ENCODE results near the gene LYRM1. TPM values are rescaled to one million over a fixed set of nuclear protein-coding genes. Genes with fewer than 3 reads are reported as not detected.

The LYRM1 gene
- polyA plus RNA-seq, 1 donor (not counting 4 experiments of a cell fraction or from before 2014, with no cell fraction given), result 21.7 TPM

DNA sequence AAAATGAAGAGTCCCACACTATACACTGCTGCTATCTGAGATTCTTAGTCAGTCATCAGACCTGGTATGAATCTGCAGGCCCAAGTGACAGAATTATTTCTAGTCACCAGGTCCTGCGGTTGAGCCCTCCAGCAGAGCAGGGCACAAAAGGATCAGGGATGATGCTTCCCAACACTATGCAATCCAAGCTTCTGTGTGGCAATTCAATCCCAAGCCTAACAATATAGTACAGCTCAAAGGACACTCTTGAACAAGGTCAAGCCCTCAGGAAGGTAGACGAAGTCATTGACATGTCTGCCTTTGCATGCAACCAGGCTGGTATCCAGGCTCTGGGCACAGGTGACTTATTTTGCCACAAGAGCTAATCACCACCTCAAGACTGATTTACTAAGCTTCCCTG, 6.2 kb upstream of the LYRM1 start:
- H2AFZ ChIP-seq (ENCODE audit: control insufficient read depth, low read length), result no peak overlapping the region
- H4K20me1 ChIP-seq (ENCODE audit: control insufficient read depth, extremely low read depth, insufficient read depth, low read length), result no peaks in the 10 kb centered on the region
- peaks cover 5% of the 10 kb centered on the region for H3K9me1 ChIP-seq (ENCODE audit: control insufficient read depth, extremely low read depth, insufficient read depth, low read length)
- H3K9ac ChIP-seq (ENCODE audit: control insufficient read depth, extremely low read depth, insufficient read depth, low read length), result no peak overlapping the region
- TF ChIP-seq, protein P1, sequence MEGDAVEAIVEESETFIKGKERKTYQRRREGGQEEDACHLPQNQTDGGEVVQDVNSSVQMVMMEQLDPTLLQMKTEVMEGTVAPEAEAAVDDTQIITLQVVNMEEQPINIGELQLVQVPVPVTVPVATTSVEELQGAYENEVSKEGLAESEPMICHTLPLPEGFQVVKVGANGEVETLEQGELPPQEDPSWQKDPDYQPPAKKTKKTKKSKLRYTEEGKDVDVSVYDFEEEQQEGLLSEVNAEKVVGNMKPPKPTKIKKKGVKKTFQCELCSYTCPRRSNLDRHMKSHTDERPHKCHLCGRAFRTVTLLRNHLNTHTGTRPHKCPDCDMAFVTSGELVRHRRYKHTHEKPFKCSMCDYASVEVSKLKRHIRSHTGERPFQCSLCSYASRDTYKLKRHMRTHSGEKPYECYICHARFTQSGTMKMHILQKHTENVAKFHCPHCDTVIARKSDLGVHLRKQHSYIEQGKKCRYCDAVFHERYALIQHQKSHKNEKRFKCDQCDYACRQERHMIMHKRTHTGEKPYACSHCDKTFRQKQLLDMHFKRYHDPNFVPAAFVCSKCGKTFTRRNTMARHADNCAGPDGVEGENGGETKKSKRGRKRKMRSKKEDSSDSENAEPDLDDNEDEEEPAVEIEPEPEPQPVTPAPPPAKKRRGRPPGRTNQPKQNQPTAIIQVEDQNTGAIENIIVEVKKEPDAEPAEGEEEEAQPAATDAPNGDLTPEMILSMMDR (optimal IDR thresholded peaks at IDR 0.05 in 1 of 3, IDR thresholded peaks at IDR 0.05 in 1 of 3, conservative IDR thresholded peaks at IDR 0.05 in 1 of 3; ENCODE audit: extremely low read depth in 1 of 3, insufficient read depth in 2 of 3, low read length in 3 of 3), result no peak
- TF ChIP-seq EZH2 (IDR thresholded peaks at IDR 0.05; ENCODE audit: low read length), result no peak
- peaks cover 24% of the 10 kb centered on the region for H3K4me1 ChIP-seq (ENCODE audit: control insufficient read depth, extremely low read depth, insufficient read depth, low read length)
- H3K36me3 ChIP-seq (ENCODE audit: control insufficient read depth in 2 of 2, extremely low read depth in 1 of 2, insufficient read depth in 2 of 2, low read length in 2 of 2), result peaks cover 16 to 28% of the 10 kb centered on the region in 2 experiments
- no peaks in the 10 kb centered on the region for H3K27me3 ChIP-seq (ENCODE audit: control insufficient read depth, extremely low read depth, insufficient read depth, low read length)
- no peaks in the 10 kb centered on the region for H3K9me3 ChIP-seq (ENCODE audit: control insufficient read depth, low read depth, low read length)
- peaks cover 94% of the 10 kb centered on the region for H3K79me2 ChIP-seq (ENCODE audit: control insufficient read depth, insufficient read depth, low read length)
- no peak overlapping the region for H3K27ac ChIP-seq (ENCODE audit: control insufficient read depth, insufficient read depth, low read length)
- H3K4me2 ChIP-seq (ENCODE audit: control insufficient read depth, extremely low read depth, insufficient read depth, low read depth, low read length), result no peak overlapping the region
- no peak overlapping the region for H3K4me3 ChIP-seq (ENCODE audit: control insufficient read depth in 2 of 3, extremely low read depth in 1 of 3, insufficient read depth in 2 of 3, low read depth in 1 of 3, low read length in 3 of 3)
- no peak for DNase-seq (ENCODE audit: low read depth, low spot score)
- FAIRE-seq, result no peak
- dilution Hi-C loops (cut with MboI; ENCODE audit: extremely low pct_ligation_motif_present, low sequenced_read_pairs), result no loop called here

DNA sequence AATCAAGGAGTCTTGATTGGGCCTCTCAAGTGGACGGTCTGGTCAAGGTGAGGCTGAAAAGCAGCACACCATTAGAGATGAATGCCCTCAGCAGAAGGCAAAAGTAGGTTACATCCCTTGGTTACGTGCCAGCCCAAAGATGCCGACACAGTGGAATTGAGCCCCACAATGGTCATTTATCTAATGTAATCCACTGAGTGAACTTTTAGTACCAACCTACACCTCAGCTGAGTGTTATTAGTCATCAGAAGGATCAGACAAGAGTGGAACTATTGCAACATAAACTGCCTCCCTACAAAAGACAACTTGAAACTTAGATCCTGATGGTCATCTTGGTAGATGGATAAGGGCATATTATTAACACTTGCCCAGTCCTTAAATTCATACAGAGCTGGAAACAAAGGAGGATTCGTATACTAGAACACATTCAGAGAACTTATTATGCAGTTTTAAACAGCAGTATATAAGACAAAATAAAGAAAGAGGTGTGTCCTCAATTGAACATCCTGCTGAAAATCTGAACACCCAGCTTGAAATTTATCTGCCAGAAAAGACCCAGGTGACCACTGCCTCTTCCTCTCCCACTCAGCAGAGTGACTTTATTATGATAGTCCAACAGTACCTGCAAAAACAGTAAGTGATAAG, 3.2 kb upstream of the LYRM1 start:
- Histone ChIP-seq H3K4me3 (ENCODE audit: control insufficient read depth in 2 of 3, extremely low read depth in 1 of 3, insufficient read depth in 2 of 3, low read depth in 1 of 3, low read length in 3 of 3) (no peak overlapping the region), H3K9me1 (ENCODE audit: control insufficient read depth, extremely low read depth, insufficient read depth, low read length) (peaks cover 5% of the 10 kb centered on the region), H3K27ac (ENCODE audit: control insufficient read depth, insufficient read depth, low read length) (peak overlapping the region; percentile 40), H3K4me1 (ENCODE audit: control insufficient read depth, extremely low read depth, insufficient read depth, low read length) (peaks cover 30% of the 10 kb centered on the region), H3K9me3 (ENCODE audit: control insufficient read depth, low read depth, low read length) (no peaks in the 10 kb centered on the region), H3K36me3 (ENCODE audit: control insufficient read depth in 2 of 2, extremely low read depth in 1 of 2, insufficient read depth in 2 of 2, low read length in 2 of 2) (peaks cover 10 to 18% of the 10 kb centered on the region in 2 experiments), H2AFZ (ENCODE audit: control insufficient read depth, low read length) (no peak overlapping the region), H3K27me3 (ENCODE audit: control insufficient read depth, extremely low read depth, insufficient read depth, low read length) (no peaks in the 10 kb centered on the region), H3K4me2 (ENCODE audit: control insufficient read depth, extremely low read depth, insufficient read depth, low read depth, low read length) (peak overlapping the region; percentile 93), H3K79me2 (ENCODE audit: control insufficient read depth, insufficient read depth, low read length) (peaks cover 75% of the 10 kb centered on the region), H3K9ac (ENCODE audit: control insufficient read depth, extremely low read depth, insufficient read depth, low read length) (no peak overlapping the region), H4K20me1 (ENCODE audit: control insufficient read depth, extremely low read depth, insufficient read depth, low read length) (no peaks in the 10 kb centered on the region)
- dilution Hi-C loops (cut with MboI; ENCODE audit: extremely low pct_ligation_motif_present, low sequenced_read_pairs), result no loop called here
- TF ChIP-seq EZH2 (IDR thresholded peaks at IDR 0.05; ENCODE audit: low read length), result no peak
- TF ChIP-seq, protein P1 (optimal IDR thresholded peaks at IDR 0.05 in 1 of 3, IDR thresholded peaks at IDR 0.05 in 1 of 3, conservative IDR thresholded peaks at IDR 0.05 in 1 of 3; ENCODE audit: extremely low read depth in 1 of 3, insufficient read depth in 2 of 3, low read length in 3 of 3), result no peak
- DNase-seq (ENCODE audit: low read depth, low spot score), result no peak
- FAIRE-seq, result no peak
